Esophagus muscularis mucosa (tissue), 4 donors: ENCODE measurements around the gene TOLLIP. TPM values are rescaled to one million over a fixed set of nuclear protein-coding genes. Genes with fewer than 3 reads are reported as not detected.

Source experiments
- DNase-seq: peaks from one replicate; pipeline ENCODE4 v3.0.0-alpha.2; 2017; ENCODE audit errors: extremely low spot score
- H3K27ac ChIP-seq, 4 donors: fragments of 200-600 bp; sonication (generic); replicated peaks in 1 of 4; 1 replicate in 3 of 4; 2 replicates in 1 of 4; pipeline ENCODE4 v1.5.1; 2016 to 2019; ENCODE audit warnings: mild to moderate bottlenecking in 1 of 4
- H3K27me3 ChIP-seq, 4 donors: fragments of 200-600 bp; sonication (generic); one replicate each; pipeline versions ENCODE4 v1.5.1 to v1.6.0; 2016 to 2019
- H3K36me3 ChIP-seq, 4 donors: fragments of 200-600 bp; sonication (generic); one replicate each; pipeline ENCODE4 v1.5.1; 2016 to 2019
- H3K4me1 ChIP-seq, 4 donors: fragments of 200-600 bp; sonication (generic); one replicate each; pipeline ENCODE4 v1.5.1; 2016 to 2019
- H3K4me3 ChIP-seq, 4 donors: fragments of 200-600 bp; sonication (generic); 1 replicate in 2 of 4; 2 replicates in 2 of 4; pipeline ENCODE4 v1.5.1; 2016 to 2019; ENCODE audit warnings: mild to moderate bottlenecking in 4 of 4, moderate library complexity in 1 of 4
- H3K9me3 ChIP-seq, 4 donors: fragments of 200-600 bp; sonication (generic); 1 replicate in 3 of 4; 2 replicates in 1 of 4; pipeline ENCODE4 v1.5.1; 2016 to 2019
- EP300 ChIP-seq: sonication (generic); formaldehyde crosslinking; IDR thresholded peaks from one replicate; pipeline ENCODE4 v1.6.1; 2017; ENCODE audit warnings: antibody characterized with exemption
- POLR2A ChIP-seq: fragments of 450-650 bp; IDR thresholded peaks from one replicate; pipeline ENCODE4 v1.6.1; 2017; ENCODE audit warnings: antibody characterized with exemption, moderate library complexity, mild to moderate bottlenecking, low read depth
- POLR2AphosphoS5 ChIP-seq, 2 donors: sonication (generic); formaldehyde crosslinking; IDR thresholded peaks; one replicate each; pipeline ENCODE4 v1.6.1; 2017; ENCODE audit warnings: antibody characterized with exemption in 2 of 2
- WGBS: methylation state at CpG from one replicate; pipeline ENCODE4 v1.1.5; 2018; 5-methylcytosine and 5-hydroxymethylcytosine counted together
- intact Hi-C: fragments of 100-400 bp; cut with DNase I; formaldehyde crosslinking; loops from one replicate; pipeline ENCODE4 v1.15.1; 2023
- total RNA-seq, 4 donors: library from RNA; depleted of rRNA; stranded (reverse); fragments of >200 nt; gene quantifications; one replicate each; pipeline versions ENCODE4 v1.1.0 to v1.2.1, GENCODE V29; 2016
- TF ChIP-seq, protein P1 (sequence below), 3 experiments: fragments of 200-600 bp in 2 of 3; fragments of 450-650 bp in 1 of 3; sonication (generic) in 2 of 3; IDR thresholded peaks; one replicate each; pipeline ENCODE4 v1.5.1; 2017 to 2019; ENCODE audit warnings: antibody characterized with exemption in 3 of 3, mild to moderate bottlenecking in 2 of 3, moderate library complexity in 1 of 3

TOLLIP gene
- total RNA-seq, 4 donors from 2014 or later = 33.2 to 71.6 (median 58.6) TPM

DNA sequence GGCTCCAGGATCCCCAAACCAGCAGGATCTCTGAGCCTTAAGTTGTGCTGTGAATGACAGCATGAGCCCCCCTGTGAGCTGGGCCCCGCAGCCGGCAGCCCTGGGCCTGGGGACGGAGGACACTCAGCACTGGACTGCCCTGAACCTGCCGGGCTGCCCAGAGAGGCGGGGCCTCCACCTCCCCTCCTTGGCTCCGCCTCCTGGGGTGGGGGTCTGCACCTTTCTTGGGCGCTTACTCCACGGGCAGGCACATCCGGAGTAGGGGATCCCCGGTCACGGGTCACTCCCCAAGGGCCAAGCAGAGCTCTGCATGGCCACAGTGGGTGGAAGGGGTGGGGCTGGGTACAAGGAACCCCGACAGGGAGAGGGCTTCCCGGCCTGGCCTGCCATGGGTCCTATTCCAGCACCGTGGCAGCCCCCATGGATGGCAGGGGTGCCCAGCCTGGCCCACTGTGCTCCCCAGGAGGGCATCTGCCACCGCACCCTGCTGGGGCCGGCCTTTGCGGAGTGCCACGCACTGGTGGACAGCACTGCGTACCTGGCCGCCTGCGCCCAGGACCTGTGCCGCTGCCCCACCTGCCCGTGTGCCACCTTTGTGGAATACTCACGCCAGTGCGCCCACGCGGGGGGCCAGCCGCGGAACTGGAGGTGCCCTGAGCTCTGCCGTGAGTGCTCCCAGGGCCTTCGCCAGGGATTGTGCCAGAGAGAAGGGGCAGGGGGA is 81.2 kb downstream of the TOLLIP start:
- intact Hi-C loops = no loop called here
- Histone ChIP-seq H3K4me3 (no peak overlapping the region), H3K9me3 (no peaks in the 10 kb centered on the region), H3K36me3 (no peaks in the 10 kb centered on the region), H3K4me1 (no peaks in the 10 kb centered on the region), H3K27ac (no peak overlapping the region), H3K27me3 (peaks cover 0 to 96% (median 6%) of the 10 kb centered on the region in 4 donors)
- WGBS = 95% methylated on average over 7 of the region's 31 CpGs
- no peak for DNase-seq
- no peak for TF ChIP-seq POLR2A
- no peak for TF ChIP-seq EP300
- TF ChIP-seq, protein P1, sequence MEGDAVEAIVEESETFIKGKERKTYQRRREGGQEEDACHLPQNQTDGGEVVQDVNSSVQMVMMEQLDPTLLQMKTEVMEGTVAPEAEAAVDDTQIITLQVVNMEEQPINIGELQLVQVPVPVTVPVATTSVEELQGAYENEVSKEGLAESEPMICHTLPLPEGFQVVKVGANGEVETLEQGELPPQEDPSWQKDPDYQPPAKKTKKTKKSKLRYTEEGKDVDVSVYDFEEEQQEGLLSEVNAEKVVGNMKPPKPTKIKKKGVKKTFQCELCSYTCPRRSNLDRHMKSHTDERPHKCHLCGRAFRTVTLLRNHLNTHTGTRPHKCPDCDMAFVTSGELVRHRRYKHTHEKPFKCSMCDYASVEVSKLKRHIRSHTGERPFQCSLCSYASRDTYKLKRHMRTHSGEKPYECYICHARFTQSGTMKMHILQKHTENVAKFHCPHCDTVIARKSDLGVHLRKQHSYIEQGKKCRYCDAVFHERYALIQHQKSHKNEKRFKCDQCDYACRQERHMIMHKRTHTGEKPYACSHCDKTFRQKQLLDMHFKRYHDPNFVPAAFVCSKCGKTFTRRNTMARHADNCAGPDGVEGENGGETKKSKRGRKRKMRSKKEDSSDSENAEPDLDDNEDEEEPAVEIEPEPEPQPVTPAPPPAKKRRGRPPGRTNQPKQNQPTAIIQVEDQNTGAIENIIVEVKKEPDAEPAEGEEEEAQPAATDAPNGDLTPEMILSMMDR (IDR thresholded peaks at IDR 0.05) = no peak
- TF ChIP-seq POLR2AphosphoS5 (IDR thresholded peaks at IDR 0.05) = no peak

DNA sequence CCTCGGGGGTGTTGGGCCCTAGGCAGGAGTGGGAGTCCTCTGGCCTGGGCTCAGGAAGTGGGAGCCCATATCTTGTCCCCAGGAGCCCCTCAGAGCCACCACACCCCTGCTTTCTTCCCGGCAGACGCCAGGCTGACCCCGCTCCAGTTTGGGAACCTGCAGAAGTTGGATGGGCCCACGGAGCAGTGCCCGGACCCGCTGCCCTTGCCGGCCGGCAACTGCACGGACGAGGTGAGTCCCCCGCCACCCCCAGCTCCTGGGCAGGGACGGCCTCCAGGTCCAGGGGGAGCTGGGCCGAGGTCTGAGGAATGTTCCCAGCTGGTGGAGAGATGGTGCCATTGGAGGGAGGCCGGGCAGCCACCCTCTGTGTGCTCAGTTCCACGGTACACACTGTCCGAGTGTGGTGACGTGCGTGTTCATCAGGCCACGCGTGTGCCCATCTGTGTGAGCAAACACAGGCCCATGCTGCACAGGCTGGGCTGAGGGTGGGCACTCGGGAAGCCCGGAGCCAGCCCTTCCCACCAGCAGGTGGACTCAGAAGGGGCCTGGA is 81.8 kb downstream of the TOLLIP start:
- DNase-seq = no peak

DNA sequence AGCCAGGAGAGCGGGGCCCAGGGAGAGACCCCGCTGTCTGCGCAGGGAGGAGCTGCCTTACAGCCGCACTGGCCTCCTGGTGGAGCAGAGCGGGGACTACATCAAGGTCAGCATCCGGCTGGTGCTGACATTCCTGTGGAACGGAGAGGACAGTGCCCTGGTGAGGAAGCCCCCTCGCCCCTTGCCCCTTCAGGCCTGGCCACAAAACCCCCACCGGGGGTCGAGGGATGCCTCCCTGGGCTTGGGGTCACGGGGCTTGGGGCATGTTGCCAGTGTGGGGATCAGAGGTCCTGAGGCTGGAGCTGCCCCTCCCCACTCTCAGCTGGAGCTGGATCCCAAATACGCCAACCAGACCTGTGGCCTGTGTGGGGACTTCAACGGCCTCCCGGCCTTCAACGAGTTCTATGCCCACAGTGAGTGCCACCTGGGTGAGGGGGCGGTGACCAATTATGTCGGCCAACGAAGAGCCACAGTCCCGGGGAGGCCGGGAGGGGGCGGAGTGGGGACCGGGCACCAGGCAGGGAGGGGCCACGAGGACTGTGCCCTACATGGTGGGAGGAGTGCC is 82.4 kb downstream of the TOLLIP start:
- Histone ChIP-seq H3K36me3 (no peaks in the 10 kb centered on the region), H3K4me3 (no peak overlapping the region), H3K4me1 (no peaks in the 10 kb centered on the region), H3K27me3 (peaks cover 0 to 100% (median 12%) of the 10 kb centered on the region in 4 donors), H3K27ac (no peak overlapping the region), H3K9me3 (no peaks in the 10 kb centered on the region)
- WGBS = no CpG with 5 or more reads among the region's 23 CpGs
- no peak for TF ChIP-seq EP300
- no peak for TF ChIP-seq POLR2A
- TF ChIP-seq, protein P1 (IDR thresholded peaks at IDR 0.05) = no peak
- TF ChIP-seq POLR2AphosphoS5 (IDR thresholded peaks at IDR 0.05) = no peak
- intact Hi-C loops = no loop called here
- DNase-seq = no peak

More for the DNA sequence above, 81.8 kb downstream of the TOLLIP start:
- Histone ChIP-seq H3K4me1 (no peaks in the 10 kb centered on the region), H3K4me3 (no peak overlapping the region), H3K9me3 (no peaks in the 10 kb centered on the region), H3K36me3 (no peaks in the 10 kb centered on the region), H3K27me3 (peaks cover 0 to 97% (median 9%) of the 10 kb centered on the region in 4 donors), H3K27ac (no peak overlapping the region)
- 81% methylated on average over 20 of the region's 23 CpGs for WGBS
- TF ChIP-seq, protein P1 (IDR thresholded peaks at IDR 0.05) = no peak
- TF ChIP-seq EP300 (no peak), POLR2A (no peak), POLR2AphosphoS5 (IDR thresholded peaks at IDR 0.05) (no peak)
- intact Hi-C loops = no loop called here

DNA sequence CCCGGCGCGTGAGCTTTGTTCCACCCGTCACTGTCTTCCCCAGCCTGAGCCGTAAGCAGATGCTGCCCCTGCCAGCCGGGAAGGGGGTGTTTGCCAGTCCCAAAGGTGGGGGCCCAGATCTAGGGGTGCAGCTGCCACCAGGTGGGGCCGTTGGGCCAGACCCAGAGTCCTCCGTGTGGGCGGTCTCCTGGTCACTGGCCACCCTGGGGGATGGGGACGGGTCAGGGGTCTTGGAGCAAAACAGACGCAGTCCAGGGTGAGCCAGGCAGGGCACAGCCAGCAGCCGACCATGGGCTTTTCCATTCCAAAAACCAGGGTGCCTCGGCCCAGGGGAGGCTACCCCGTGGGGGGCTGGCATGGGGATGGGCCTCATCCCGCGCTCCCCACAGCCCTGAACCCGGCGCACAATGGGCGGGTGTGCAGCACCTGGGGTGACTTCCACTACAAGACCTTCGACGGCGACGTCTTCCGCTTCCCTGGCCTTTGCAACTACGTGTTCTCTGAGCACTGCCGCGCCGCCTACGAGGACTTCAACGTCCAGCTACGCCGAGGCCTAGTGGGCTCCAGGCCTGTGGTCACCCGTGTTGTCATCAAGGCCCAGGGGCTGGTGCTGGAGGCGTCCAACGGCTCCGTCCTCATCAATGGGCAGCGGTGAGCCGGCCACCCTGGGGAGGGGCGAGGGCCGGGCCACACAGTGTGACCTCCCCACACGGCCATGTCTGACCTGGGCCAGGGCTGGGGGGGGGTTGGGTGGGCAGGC is 83.0 kb downstream of the TOLLIP start:
- Histone ChIP-seq H3K9me3 (no peaks in the 10 kb centered on the region), H3K4me3 (no peak overlapping the region), H3K27me3 (peaks cover 0 to 100% (median 15%) of the 10 kb centered on the region in 4 donors), H3K4me1 (no peaks in the 10 kb centered on the region), H3K27ac (no peak overlapping the region), H3K36me3 (no peaks in the 10 kb centered on the region)
- intact Hi-C loops = no loop called here
- DNase-seq = no peak
- 74% methylated on average over 26 of the region's 41 CpGs for WGBS
- TF ChIP-seq, protein P1 (IDR thresholded peaks at IDR 0.05) = no peak
- TF ChIP-seq EP300 = no peak
- no peak for TF ChIP-seq POLR2A
